NOMO-1 (cell line): ENCODE results near the gene SENP2.
"Not testable (repeated sequence)": the region's sequence is repeated elsewhere in the genome, so short reads cannot be mapped to it uniquely, and the experiment has no call there.

ENCODE experiments used
- DNase-seq, 2 experiments: peaks; one replicate each; lab custom pipeline; 2025; ENCODE audit not compliant: unreplicated experiment in 2 of 2; lab: John Stamatoyannopoulos, UW

Gene SENP2

GRCh38 chr3:185585859-185586685 lies at the start of gene SENP2:
Gene SENP2 (plus strand): TSS chr3:185586295. CDS start chr3:185586414, 119 bp downstream.
- peak; percentile 100 for DNase-seq

- peak; percentile 98 to 100 for DNase-seq
Observed at GRCh38 chr3:185537369-185537970, 48.6 kb upstream of the SENP2 start.

DNA sequence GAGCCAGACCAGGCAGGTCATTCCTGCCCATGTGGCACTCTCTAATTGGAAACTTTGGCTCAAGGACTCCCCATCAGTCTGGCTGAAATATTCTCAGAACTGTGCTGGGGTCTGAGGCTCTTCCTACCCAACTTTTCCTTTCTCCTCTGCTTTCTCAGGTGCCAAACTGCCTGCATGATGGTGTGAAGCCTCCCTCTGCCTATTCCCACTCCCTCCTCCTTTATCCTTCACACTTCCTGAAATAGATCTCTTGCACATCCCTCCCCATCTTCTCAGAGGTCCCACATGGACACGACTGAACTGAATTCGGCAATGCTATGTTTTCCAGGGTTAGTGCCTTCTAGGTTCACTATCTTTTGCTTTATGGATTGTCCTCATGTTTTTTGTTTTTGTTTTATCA lies 46.2 kb upstream of the SENP2 start:
- DNase-seq, result no peak

GRCh38 chr3:185540695-185541094 lies 45.4 kb upstream of the SENP2 start:
- DNase-seq, result no peak

DNA sequence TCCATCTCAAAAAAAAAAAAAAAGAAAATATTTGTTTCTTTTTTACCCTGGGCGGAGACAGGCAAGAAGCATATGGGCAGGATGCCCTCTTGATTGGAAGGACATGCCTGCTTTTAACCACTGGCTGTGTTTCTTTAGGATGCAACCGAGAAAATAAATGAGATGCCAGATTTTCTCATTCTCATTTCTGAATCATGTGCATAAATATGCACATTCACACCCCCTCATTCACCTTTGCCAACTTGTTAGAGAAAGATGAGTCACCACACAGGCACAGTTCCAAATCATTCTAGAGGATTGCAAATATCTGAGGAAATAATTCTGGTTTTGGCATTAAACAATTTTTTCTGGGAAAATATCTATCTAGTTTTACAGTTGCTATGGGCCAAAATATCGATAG lies 37.0 kb upstream of the SENP2 start:
- DNase-seq, result no peak

DNA sequence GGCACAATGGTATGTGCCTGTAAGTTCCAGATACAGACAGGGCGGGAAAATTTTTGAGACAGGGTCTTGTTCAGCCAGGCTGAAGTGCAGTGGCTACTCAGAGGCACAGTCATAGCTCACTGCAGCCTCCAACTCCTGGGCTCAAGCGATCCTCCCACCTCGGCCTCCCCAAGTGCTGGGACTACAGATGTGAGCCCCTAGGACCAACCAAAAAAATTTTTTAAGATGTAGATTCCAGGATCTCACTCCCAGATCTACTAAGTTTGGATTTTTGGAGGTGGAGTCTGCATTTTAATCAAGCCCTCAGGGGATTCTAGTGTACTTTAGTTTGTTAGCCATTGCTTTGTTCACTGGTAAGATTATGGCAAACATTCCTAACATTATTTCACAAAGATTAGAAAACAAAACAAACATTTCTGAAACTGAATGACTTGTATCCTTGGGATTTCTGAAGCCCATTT lies 36.4 kb upstream of the SENP2 start:
- DNase-seq, result no peak

DNA sequence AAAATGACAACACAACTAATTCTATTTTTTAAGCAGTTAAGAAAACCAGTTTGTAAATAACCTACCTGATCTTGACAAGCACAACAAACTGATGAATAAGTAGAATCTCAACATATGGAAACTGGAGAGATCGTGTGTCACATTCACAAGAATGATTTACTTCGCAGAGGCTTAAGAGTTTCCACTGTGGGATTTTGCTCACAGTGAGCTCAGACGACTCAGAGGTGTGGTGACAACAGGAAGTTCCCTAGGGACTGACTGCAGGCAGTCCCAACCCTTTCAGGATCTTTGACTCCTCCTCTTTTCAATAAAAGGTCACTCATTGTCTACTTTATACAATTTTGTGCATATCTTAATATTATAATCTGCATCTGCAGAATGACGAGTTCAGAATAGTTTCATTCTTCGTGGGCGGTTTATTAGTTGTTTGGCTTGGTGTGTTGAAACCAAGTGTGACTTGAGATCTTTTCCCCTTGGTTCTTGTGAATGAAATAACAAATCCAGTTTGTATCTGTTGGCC lies 33.7 kb upstream of the SENP2 start, which contains the start of gene LIPH:
Gene LIPH, minus strand, starts transcription at position 231 of the 520 bp plus-strand sequence. Its CDS starts 117 bp downstream, at position 114.
- DNase-seq, result peak in 1 of 2 experiments; percentile 70

- DNase-seq, result no peak
Observed at GRCh38 chr3:185555101-185555501, 31.0 kb upstream of the SENP2 start.

- DNase-seq, result no peak
Observed at GRCh38 chr3:185555860-185556347, 30.2 kb upstream of the SENP2 start.

GRCh38 chr3:185556640-185557039 lies 29.5 kb upstream of the SENP2 start:
- DNase-seq, result not testable (repeated sequence)

DNA sequence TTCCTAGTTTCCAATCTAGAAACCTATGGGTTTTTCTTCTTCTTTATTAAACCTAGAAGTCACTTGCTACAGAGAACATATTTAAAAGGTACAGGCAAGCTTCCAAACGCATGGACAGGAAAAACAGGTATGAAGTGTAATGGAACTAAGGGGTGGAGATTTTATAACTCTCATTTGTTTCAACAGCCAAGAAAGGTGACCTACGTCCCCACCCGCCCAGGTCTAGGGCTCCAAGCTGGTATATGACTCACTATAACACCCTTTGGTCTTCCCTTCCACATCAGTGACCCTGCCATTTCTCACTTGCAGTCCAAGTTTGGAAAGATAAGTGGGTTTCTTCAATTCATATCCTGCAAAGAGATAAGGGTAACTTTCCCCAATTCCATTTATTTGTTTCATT lies 27.7 kb upstream of the SENP2 start:
- DNase-seq, result no peak

DNA sequence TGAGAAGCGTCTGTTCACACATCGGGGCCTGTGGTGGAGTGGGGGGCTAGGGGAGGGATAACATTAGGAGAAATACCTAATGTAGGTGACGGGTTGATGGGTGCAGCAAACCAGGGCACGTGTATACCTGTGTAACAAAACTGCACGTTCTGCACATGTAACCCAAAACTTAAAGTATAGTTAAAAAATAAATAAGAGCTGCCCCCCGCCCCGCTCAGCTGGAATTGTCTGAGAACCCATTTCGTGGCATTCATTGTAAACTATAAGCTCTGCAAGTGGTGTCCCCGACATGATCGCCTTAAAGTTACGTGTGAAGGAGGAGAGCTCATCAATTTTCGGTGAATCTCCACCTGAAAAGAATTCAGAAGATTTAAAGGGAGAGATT lies 26.4 kb upstream of the SENP2 start:
- no peak for DNase-seq

DNA sequence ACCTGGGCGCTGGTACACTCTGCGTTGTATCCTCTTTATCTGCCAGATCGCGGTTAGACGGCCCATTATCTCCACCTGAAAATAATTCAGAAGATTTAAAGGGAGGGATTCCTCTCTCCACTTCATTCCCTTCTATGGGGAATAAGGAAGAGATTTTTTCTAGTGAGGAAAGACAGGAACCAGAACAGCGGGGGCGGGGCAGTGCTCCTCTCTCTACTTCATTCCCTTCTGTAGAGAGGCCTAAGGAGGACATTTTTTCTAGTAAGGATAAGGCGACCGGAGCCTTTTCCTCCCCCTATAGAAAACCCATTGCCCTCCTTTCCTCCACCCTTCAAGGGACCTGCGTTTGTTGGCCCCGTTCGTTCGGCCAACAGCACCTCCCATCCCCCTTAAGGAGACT lies 25.4 kb upstream of the SENP2 start:
- no peak for DNase-seq

- no peak for DNase-seq
Observed at GRCh38 chr3:185561374-185561943, 24.6 kb upstream of the SENP2 start.

DNA sequence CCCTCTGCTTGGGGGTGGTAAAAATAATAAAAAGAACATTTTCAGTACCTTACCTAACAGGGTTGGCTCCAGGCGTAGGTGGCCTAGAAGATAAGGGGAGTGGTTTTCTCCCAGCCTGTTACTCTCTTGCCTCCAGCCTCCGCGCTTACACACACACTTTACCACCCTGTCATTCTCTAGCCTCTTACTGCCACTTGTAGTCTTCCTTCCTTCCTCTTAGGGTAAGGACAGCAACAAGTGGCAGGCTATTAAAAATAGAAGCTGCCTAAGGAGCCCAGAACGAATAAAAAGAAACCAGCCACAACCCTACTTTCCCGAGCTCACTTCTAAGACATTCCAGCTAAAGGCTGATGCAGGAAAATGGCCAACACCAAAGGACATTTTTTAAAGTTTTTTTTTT lies 24.1 kb upstream of the SENP2 start:
- no peak for DNase-seq

DNA sequence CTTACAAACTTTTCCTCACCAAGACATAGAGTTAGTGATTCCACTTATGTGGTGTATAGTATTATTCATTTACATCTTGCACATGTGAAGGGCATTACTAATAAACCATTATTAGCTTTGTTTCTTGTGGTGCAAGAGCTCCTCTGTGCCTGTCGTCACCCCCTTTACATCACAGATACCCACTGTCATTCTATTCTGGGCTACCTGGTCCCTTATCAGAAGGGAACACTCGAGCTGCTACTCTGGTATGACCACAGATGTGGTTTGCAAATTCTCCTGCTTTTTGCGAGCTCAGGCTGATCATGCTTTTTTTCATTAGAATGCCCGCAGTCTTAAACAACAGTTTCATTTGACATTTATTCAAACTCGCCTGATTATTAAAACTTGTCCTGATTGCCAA lies 13.9 kb upstream of the SENP2 start:
- DNase-seq, result no peak

DNA sequence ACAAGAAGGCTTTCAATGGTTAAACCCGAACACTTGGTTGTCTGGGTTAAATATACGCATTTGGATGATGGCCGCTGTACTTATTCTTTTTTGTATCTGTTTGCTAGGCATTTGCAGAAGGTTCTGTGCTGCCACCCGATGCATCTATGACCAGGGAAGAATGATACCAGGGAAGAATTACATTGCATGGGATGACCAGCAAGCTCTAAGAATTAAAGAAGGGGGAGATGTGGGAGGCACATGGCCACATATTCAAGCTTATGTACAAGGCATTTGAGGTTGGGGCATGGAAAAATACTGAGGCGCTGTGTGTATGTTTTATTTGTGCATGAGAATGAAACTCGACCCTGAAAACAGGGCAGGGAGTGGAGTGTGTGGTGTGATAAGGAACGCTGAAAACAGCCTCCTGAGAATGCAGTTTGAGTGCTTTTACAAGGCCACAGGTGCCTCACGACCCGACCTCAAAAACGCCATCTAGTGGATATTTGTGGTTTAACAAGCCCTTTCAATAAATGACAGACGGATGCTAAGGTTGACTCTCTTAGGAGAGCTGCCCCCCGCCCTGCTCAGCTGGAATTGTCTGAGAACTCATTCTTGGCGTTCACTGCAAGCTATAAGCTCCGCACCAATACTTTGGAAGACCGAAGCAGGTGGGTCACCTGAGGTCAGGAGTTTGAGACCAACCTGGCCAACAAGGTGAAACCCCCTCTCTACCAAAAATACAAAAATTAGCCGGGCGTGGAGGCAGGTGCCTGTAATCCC lies 10.8 kb upstream of the SENP2 start:
- peak; percentile 68 to 83 for DNase-seq

DNA sequence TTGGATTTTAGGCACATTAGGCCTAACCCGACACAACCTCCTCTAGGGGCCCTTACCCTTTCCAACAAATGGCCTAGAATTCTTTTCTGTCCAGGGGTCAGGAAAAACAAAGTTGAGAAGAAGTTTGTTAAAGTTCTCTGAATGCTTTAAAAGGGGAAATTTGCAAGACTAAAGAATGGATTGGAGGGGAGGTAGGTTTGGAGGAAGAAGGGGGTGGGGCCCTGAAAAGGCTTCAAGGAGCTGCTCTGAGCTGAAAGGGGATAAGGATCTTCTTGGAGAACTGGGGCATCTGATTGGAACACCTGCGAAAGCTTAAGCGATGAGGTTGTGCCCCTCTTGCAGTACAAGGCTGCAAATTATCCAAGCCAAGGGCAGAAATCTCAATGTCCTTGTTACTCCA lies 3.9 kb upstream of the SENP2 start:
- DNase-seq, result no peak

DNA sequence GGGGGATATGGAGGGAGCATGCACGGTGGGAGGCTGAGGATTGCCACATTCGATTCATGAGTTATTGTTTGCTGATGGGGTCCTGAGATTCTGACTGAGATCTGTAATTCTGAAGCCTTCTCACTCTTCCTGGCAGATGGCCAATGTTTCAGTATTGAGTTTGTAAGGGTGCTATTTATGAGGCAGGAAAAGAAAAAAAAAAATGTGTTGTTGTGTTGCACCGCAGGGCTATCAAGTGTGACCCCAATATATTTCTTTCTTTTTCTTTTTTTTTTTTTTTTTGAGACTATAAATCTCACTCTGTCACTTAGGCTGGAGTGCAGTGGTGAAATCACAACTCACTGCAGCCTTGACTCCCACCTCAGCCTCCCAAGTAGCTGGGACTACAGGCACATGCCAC lies 3.2 kb upstream of the SENP2 start:
- DNase-seq, result no peak

- no peak for DNase-seq
Observed at GRCh38 chr3:185583925-185584324, 2.2 kb upstream of the SENP2 start.

DNA sequence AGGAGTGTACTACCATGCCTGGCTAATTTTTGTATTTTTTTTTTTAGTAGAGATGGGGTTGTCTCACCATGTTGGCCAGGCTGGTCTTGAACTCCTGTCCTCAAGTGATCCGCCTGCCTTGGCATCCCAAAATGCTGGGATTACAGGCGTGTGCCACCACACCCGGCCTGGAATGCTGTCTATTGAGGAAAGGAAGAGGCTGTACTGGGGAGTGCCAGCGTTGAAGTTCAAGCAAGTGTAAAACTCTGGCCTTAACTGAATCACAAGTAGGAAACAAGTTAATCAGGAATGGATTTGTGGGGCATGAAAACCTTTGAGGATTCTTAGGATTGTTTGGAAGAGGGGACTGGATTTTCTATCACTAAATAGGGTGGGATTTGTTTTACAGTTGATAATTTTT lies 1.4 kb upstream of the SENP2 start:
- DNase-seq, result no peak
